GM19043 (cell line): ENCODE results near the gene VAT1L.

ENCODE experiments used
- ATAC-seq: cut with Tn5 transposase; IDR thresholded peaks from one replicate; pipeline ENCODE4 v1.9.1; 2021; ENCODE audit warnings: low read depth; ENCODE audit not compliant: unreplicated experiment

Gene VAT1L

GRCh38 chr16:77825196-77825595 is 36.8 kb downstream of the VAT1L start:
- ATAC-seq: no peak

GRCh38 chr16:77827032-77827431 is 38.7 kb downstream of the VAT1L start:
- no peak for ATAC-seq

- no peak for ATAC-seq
Measured at GRCh38 chr16:77833921-77834634, 45.7 kb downstream of the VAT1L start.

GRCh38 chr16:77834635-77835540 is 46.5 kb downstream of the VAT1L start:
- ATAC-seq: no peak

GRCh38 chr16:77836801-77837200 is 48.4 kb downstream of the VAT1L start:
- ATAC-seq: no peak

GRCh38 chr16:77838597-77839255 is 50.4 kb downstream of the VAT1L start:
- ATAC-seq: no peak

GRCh38 chr16:77840093-77840492 is 51.7 kb downstream of the VAT1L start:
- no peak for ATAC-seq

GRCh38 chr16:77840673-77841501 is 52.5 kb downstream of the VAT1L start:
- ATAC-seq: no peak

- ATAC-seq: no peak
Measured at GRCh38 chr16:77841502-77841763, 53.1 kb downstream of the VAT1L start.

GRCh38 chr16:77842468-77842867 is 54.1 kb downstream of the VAT1L start:
- ATAC-seq: no peak

GRCh38 chr16:77843405-77843804 is 55.0 kb downstream of the VAT1L start:
- ATAC-seq: no peak

GRCh38 chr16:77844801-77845200 is 56.4 kb downstream of the VAT1L start:
- no peak for ATAC-seq

- no peak for ATAC-seq
Measured at GRCh38 chr16:77849646-77850258, 61.4 kb downstream of the VAT1L start.

GRCh38 chr16:77850636-77851333 is 62.4 kb downstream of the VAT1L start:
- no peak for ATAC-seq

GRCh38 chr16:77853161-77853560 is 64.8 kb downstream of the VAT1L start:
- ATAC-seq: no peak

- no peak for ATAC-seq
Measured at GRCh38 chr16:77856438-77857160, 68.2 kb downstream of the VAT1L start.

GRCh38 chr16:77858060-77858459 is 69.7 kb downstream of the VAT1L start:
- ATAC-seq: no peak

- ATAC-seq: no peak
Measured at GRCh38 chr16:77859493-77860232, 71.3 kb downstream of the VAT1L start.
